RWPE1 (cell line): Measurements from ENCODE around the gene OPTC.

ENCODE experiments used
- CTCF ChIA-PET: fragments of 350-600 bp; sonication (Branson Sonifier 250); formaldehyde crosslinking; extraction: SDS; loops from one replicate; lab custom pipeline; 2021; lab: Yijun Ruan, JAX
- POLR2A ChIA-PET: fragments of 400-600 bp; formaldehyde crosslinking; extraction: SDS; loops from one replicate; lab custom pipeline; 2020; ENCODE audit warnings: antibody characterized with exemption; ENCODE audit not compliant: low non-redundant PET; lab: Yijun Ruan, JAX
- DNase-seq: peaks from one replicate; pipeline ENCODE4 v3.0.0; 2012; ENCODE audit warnings: low spot score
- H3K27ac ChIP-seq: fragments of 450-650 bp; 2 replicates; pipeline ENCODE4 v1.5.1; 2017
- TF ChIP-seq, protein P1 (sequence below): fragments of 450-650 bp; conservative IDR thresholded peaks from 2 replicates; pipeline ENCODE4 v1.5.1; 2017; ENCODE audit warnings: low read depth, mild to moderate bottlenecking

OPTC gene

GRCh38 chr1:203522237-203522636 is 28.3 kb downstream of the OPTC start:
- ChIA-PET CTCF (interaction anchor here (0.6 kb wide), 2 partner anchors 101 to 179 kb away, joined by 3 read pairs; no protein-coding TSS in a partner anchor), POLR2A (no interaction called here)
- no peak overlapping the region for H3K27ac ChIP-seq
- no peak for DNase-seq
- TF ChIP-seq, protein P1, sequence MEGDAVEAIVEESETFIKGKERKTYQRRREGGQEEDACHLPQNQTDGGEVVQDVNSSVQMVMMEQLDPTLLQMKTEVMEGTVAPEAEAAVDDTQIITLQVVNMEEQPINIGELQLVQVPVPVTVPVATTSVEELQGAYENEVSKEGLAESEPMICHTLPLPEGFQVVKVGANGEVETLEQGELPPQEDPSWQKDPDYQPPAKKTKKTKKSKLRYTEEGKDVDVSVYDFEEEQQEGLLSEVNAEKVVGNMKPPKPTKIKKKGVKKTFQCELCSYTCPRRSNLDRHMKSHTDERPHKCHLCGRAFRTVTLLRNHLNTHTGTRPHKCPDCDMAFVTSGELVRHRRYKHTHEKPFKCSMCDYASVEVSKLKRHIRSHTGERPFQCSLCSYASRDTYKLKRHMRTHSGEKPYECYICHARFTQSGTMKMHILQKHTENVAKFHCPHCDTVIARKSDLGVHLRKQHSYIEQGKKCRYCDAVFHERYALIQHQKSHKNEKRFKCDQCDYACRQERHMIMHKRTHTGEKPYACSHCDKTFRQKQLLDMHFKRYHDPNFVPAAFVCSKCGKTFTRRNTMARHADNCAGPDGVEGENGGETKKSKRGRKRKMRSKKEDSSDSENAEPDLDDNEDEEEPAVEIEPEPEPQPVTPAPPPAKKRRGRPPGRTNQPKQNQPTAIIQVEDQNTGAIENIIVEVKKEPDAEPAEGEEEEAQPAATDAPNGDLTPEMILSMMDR, result no peak

- TF ChIP-seq, protein P1, result no peak
- CTCF ChIA-PET, result interaction anchor here (0.8 kb wide), 2 partner anchors 24 to 178 kb away, joined by 3 read pairs; no protein-coding TSS in a partner anchor
- POLR2A ChIA-PET, result no interaction called here
- no peak for DNase-seq
- H3K27ac ChIP-seq, result no peak overlapping the region
Observed at GRCh38 chr1:203523667-203524066, 29.7 kb downstream of the OPTC start.

- POLR2A ChIA-PET, result no interaction called here
- CTCF ChIA-PET, result interaction anchor here (0.5 to 0.8 kb wide), 3 partner anchors 20 to 1256 kb away, joined by 3 read pairs; no protein-coding TSS in a partner anchor
- TF ChIP-seq, protein P1, result no peak
- no peak for DNase-seq
- H3K27ac ChIP-seq, result no peak overlapping the region
Observed at GRCh38 chr1:203524152-203524551, 30.2 kb downstream of the OPTC start.

GRCh38 chr1:203524824-203525223 is 30.9 kb downstream of the OPTC start:
- TF ChIP-seq, protein P1, result no peak
- DNase-seq, result no peak
- POLR2A ChIA-PET, result no interaction called here
- CTCF ChIA-PET, result interaction anchor here (0.5 to 0.7 kb wide), 2 partner anchors 1009 to 1257 kb away, joined by 3 to 4 read pairs; no protein-coding TSS in a partner anchor
- no peak overlapping the region for H3K27ac ChIP-seq

GRCh38 chr1:203525685-203526084 is 31.7 kb downstream of the OPTC start:
- CTCF ChIA-PET, result interaction anchor here (0.5 to 1.3 kb wide), 3 partner anchors 8 to 1008 kb away, joined by 3 to 4 read pairs (median 4); no protein-coding TSS in a partner anchor
- TF ChIP-seq, protein P1, result no peak
- POLR2A ChIA-PET, result no interaction called here
- no peak overlapping the region for H3K27ac ChIP-seq
- DNase-seq, result no peak

- ChIA-PET CTCF (interaction anchor here (0.5 to 1.3 kb wide), 3 partner anchors 8 to 259 kb away, joined by 3 to 4 read pairs (median 3); no protein-coding TSS in a partner anchor), POLR2A (no interaction called here)
- peak overlapping the region; percentile 67 for H3K27ac ChIP-seq
- no peak for DNase-seq
- TF ChIP-seq, protein P1, result no peak
Observed at GRCh38 chr1:203526130-203526529, 32.2 kb downstream of the OPTC start.
